GM18526 (cell line): Measurements from ENCODE around the gene CDC42EP2.

Experiments
- POLR2A ChIP-seq: IDR thresholded peaks from 3 replicates; pipeline ENCODE4 v1.6.1; 2011; ENCODE audit not compliant: insufficient read length; ENCODE audit errors: extremely low read depth

CDC42EP2 gene

GRCh38 chr11:65291613-65292012 lies 23.1 kb upstream of the CDC42EP2 start:
- TF ChIP-seq POLR2A: no peak

DNA sequence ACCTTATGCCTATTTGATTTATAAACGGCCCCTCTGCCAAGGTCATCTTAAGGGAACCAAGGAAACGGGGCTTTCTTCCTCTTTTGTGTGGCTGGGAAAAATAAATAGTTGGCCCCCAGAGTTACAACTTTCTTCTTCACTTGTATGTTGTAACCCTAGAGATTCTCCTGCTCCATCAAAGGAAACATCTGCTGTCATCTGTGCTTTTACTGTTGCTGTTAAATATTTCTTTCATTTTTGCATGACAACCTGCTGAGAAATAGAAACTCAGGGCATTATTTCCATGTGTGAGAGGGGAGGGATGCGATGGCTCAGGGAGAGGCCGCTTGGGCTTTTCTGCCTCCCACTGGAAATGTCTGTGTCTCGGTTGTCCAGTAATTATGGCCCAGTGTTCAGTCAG lies 21.8 kb upstream of the CDC42EP2 start:
- no peak for TF ChIP-seq POLR2A

- no peak for TF ChIP-seq POLR2A
Measured at GRCh38 chr11:65293909-65294381, 20.7 kb upstream of the CDC42EP2 start.

DNA sequence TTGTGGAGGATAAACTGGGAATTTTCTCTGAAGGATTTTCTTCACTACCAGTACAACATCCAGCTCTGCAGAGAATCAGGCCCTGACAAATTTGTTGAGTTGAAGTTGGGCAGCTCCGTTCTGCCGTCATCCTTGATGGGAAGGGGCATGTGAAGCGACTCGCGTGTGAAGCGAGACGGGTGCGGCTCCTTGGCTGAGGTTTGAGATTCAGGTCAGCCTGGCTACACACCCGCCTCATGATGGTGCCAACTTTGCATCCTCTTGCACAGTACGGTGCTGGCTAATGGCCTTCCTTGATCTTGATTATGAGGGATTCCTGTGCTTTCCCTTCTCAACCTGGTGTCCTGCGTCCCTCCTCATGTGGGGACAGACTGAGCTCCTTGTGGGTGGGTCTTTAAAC lies 19.7 kb upstream of the CDC42EP2 start:
- TF ChIP-seq POLR2A: no peak

GRCh38 chr11:65295571-65296341 lies 18.9 kb upstream of the CDC42EP2 start:
- no peak for TF ChIP-seq POLR2A

DNA sequence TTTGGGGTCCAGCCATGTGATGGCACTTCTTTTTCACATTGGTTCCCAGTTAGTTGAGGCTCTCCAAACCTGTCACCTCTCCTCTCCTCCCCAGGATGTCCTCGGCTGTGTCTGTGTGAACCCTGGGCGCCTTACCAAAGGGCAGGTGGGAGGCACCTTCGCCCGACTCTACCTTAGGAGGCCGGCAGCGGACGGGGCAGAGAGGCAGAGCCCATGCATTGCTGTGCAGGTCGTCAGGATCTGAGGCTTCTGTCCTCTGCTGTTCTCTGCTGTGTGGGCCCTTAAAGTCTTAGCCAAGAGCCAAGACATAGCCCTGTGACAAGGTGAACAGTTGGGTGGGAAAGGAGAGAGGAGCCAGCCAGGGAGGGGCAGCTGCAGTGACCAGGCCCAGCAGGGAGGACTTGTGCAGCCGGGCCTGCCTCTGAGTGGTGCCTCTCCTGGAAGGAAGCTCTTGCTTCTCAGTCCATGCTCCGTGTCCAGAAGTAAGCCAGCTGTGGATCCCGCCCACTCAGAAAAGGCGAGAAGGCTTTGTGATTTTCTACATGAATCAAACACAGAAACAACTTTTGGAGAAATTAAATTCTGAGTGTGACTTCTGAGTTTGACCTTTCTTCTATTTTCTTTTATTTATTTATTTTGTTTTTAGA lies 17.5 kb upstream of the CDC42EP2 start:
- TF ChIP-seq POLR2A: no peak

DNA sequence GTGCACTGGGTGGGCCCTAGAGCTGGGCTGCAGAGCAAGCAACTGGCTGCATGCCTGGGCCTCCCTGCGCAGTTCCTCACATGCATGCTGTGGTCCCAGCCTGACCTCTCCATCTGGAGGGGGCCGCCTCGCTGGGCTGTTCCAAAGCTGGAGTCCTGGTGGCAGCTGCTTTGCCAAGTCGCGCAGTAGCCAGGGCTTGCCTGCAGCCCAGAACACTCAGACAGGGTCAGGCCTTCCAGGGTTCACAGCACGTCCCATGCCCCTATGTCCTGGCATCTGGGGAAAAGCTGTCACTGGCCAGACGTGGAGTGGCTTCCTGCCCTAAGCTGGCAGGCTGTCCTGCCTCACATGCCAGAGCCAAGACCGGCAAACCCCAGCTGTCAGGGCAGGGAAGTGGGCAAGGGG lies 16.5 kb upstream of the CDC42EP2 start:
- no peak for TF ChIP-seq POLR2A

GRCh38 chr11:65298655-65299179 lies 15.9 kb upstream of the CDC42EP2 start:
- TF ChIP-seq POLR2A: no peak

- no peak for TF ChIP-seq POLR2A
Measured at GRCh38 chr11:65300621-65301275, 13.9 kb upstream of the CDC42EP2 start.

DNA sequence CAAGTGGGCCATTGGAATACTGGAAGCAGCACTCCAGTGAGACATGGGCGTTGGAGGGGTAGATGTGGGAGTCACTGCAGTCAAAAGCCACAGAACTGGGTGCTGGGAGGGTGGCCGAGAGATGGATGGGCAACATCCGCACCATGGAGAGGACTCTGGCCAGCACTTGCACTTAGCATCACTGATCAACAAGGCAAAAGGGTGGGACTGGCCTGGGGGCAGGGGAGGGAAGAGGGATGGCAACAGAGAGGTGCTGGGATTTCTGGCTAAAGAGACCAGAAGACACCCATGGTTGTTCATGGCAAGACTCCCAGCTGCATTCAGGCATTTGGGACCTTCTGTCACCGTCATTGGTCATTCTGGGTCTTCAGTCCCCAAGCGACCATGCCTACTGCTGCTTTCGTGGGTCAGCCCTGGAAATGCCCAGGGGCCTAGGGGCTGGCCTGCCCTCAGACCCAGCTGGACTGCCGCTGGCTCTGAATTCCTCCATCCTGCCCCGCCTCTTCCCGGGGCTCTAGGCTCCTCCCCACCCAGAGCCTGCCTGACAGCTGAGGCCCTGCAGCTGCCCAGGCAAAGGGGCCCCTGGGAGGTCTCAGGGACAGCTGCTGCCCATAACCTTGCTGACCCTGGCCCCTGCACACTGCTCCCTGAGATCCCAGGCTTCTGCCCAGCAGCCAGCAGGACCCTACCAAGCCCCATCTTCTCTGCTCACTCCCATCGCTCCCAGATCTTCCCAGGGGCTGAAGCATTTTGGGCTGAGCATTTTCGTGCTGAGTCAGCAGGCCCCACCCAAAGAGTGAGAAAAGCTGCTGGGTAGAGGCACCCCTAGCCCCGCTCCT lies 13.0 kb upstream of the CDC42EP2 start:
- TF ChIP-seq POLR2A: no peak

- TF ChIP-seq POLR2A: no peak
Measured at GRCh38 chr11:65303555-65303954, 11.1 kb upstream of the CDC42EP2 start.

DNA sequence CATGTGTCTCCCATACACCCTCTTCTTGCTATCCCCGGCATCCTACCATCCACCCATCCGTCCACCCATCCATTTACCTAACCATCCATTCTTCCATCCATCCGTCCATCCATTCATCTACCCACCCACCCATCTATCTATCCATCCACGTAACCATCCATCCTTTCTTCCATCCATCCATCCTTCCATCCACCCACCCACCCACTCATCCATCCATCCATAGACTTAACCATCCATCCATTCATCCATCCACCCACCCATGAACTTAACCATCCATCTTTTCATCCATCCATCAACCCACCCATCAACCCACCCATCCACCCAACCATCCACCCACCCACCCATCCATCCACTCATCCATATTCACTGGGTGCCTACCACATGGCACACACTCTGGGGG lies 10.6 kb upstream of the CDC42EP2 start:
- TF ChIP-seq POLR2A: no peak

DNA sequence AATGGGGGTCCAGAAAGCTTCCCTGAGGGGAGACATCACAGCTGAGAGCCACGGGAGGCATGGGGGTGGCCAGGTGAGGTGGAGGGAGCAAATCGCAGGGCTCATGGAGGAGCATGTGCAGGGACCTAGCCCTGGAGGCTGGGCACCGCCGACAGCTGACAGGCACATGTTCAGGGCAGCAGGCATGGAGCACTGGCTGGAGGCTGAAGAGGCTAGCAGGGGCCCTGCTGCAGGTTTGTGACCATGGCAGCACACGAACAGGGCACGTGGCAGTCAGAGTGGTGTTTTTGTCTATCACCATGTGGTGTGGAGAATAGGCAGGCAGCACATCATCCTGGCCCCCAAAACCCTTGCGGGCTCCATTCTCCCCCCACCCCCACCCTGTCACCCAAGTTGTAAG lies 10.1 kb upstream of the CDC42EP2 start:
- TF ChIP-seq POLR2A: no peak

- no peak for TF ChIP-seq POLR2A
Measured at GRCh38 chr11:65305501-65306268, 9.0 kb upstream of the CDC42EP2 start.
